GM21723 (cell line): ENCODE data around the gene DOP1B.
"Not testable (repeated sequence)": the region's sequence is repeated elsewhere in the genome, so short reads cannot be mapped to it uniquely, and the experiment has no call there.

ENCODE experiments used
- ATAC-seq: cut with Tn5 transposase; IDR thresholded peaks from one replicate; pipeline ENCODE4 v1.9.1; 2021; ENCODE audit warnings: mild to moderate bottlenecking, moderate library complexity; ENCODE audit not compliant: unreplicated experiment

DOP1B gene

DNA sequence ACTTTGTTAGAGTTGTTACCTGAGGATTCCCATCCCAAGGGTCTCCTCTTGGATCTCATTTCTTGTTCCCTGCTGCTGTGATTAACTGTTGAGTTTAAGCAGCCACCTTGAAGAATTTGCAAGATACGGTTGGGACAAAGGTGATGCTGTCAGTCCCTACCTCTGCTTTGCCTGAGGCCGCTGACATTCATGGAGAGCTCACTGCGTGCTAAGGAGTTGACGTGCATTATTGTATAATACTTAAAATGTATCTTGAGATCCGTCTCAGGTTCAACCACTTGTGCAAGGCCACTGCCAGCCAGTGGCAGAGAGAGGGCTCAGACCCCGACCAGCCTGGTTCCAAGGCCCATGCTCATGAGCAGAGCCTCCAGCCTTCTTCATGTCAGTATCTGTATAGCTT lies 14.2 kb downstream of the DOP1B start:
- no peak for ATAC-seq

DNA sequence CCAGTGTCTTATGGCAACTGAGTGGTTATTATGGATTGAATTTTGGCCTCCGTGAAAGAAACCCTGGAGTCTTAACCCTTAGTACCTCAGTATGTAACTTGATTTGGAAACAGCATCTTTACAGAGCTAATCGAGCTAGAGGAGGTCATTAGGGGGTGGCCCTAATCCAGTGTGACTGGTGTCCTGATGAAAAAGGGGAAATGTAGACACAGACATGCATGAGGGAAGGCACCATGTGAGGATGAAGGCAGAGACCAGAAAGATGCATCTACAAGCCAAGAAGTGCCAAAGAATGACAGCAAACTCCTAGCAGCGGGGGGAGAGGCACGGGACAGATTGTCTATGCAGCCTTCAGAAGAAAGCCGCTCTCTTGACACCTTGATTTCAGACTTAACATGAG lies 14.7 kb downstream of the DOP1B start:
- ATAC-seq = no peak

DNA sequence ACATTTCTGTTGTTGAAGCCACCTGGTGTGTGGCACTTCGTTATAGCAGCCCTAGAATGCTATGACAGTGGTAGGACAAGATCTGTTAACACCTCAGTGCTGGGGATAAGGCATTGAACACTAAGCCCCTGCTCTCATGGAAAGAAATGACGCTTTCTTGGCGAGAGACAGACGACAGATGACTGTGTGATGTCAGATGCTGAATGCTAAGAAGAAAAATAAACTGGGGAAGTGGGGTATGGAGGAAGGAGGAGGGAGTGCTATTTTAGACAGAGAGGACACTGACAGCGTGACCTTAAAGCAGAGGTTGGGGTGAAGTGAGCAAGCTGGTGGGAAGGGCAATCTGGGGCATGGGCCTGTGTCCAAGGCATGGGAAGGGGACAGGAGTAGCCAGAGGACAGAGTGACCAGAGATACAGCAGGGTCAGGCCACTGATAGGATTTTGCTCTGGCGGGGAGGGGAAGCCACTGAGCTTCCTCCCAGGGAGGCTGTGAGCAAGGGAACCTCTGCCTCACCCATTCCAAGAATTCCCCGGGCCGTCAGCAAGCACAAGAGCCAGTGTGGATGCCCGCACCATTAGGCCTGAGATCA lies 15.2 kb downstream of the DOP1B start:
- no peak for ATAC-seq

DNA sequence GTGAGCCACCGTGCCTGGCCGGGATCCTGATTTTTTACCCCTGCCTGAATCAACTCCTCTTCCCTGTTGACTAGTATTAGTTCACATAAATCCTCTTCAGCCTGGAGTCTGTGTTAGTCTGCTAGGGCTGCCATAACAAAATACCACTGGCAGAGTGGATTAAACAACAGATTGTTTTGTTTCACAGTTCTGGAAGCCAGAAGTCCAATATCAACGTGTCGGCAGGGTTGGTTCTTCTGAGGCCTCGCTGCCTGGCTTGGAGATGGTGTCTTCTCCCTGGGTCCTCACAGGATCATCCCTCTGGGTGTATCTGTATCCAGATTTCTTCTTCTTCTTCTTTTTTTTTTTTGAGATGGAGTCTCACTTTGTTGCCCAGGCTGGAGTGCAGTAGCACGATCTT lies 18.2 kb downstream of the DOP1B start:
- ATAC-seq = no peak

DNA sequence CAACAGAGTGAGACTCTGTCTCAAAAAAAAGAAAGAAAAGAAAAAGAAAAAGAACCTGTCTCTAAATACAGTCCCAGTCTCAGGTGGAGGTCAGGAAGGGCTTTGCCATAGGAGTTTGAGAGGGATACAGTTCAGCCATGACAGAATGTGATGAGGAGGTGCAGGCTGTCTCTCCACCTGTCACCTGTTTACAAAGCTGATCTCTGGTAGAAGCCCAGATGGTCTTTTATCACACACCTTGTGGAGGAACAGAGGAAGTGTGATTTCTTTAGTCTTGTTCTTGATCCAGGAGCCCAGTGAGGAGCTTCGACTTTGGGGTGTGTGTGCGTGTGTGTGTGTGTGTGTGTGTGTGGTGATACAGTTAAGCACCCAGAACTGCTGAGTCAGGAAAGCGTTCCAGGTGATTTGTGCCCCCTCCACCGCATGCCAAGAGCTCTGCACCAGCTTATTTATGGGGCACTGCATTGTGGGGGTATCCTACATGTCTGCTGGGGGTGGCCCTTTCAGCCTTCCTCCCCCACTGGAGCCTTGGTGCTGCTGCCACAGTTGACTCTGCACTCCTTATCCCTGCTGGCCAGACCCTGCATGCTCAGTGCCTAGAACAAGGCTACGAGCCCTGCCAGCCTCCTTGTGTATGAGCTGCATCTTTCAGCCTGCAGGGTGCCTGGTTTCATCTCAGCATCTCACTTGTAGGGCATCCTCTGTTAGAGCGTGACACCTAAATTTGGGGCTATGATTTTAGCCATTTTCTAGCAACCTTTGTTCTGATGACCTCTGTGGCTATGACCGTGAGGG lies 19.3 kb downstream of the DOP1B start:
- ATAC-seq = no peak

DNA sequence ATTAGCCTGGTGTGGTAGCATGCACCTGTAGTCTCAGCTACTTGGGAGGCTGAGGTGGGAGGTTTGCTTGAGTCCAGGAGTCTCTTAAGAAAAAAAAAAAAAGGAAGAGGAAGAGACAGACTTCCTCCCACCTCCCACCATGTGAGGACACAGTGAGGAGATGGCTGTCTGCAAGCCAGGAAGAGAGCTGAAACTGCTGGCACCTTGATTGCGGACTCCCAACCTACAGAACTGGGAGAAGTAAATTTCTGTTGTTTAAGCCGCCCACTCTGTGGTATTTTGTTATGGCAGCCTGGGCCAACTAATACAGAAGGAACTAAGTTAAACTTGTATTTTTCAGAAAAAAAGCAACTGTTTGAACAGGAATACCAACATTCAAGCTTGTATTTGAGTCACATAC lies 21.7 kb downstream of the DOP1B start:
- ATAC-seq = no peak

DNA sequence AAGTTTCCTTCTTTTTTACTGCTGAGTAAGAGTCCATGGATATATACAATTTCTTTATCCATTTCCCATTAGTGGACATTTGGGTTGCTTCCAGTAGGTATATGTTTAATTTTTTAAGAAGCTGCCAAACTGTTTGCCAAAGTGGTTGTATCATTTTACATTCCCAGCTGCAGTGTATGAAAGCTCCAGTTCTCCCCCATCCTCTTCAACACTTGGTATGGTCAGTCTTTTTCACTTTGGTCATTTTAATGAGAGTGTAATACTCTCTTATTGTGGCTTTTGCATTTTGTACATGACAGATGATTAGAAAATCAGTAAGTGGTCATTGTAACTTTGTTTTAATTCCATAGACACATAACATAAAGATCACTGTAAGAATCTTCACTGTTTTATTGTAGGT lies 22.5 kb downstream of the DOP1B start:
- no peak for ATAC-seq

DNA sequence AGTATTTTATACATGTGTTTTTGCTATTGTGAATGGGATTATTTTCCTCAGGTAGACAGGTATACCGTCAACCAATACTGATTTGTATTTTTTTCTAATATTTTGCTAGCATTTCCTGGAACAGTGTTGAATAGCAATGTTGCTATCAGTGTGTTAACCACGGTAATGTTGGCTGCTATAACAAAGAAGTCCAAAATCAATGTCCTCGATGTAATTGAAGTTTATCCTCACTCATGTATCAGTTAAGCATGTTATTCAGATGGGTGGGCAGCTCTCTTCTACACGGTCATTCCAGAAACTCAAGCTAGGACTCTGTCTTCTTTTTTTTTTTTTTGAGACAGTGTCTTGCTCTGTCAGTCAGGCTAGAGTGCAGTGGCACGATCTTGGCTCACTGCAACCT lies 24.3 kb downstream of the DOP1B start:
- ATAC-seq = no peak

DNA sequence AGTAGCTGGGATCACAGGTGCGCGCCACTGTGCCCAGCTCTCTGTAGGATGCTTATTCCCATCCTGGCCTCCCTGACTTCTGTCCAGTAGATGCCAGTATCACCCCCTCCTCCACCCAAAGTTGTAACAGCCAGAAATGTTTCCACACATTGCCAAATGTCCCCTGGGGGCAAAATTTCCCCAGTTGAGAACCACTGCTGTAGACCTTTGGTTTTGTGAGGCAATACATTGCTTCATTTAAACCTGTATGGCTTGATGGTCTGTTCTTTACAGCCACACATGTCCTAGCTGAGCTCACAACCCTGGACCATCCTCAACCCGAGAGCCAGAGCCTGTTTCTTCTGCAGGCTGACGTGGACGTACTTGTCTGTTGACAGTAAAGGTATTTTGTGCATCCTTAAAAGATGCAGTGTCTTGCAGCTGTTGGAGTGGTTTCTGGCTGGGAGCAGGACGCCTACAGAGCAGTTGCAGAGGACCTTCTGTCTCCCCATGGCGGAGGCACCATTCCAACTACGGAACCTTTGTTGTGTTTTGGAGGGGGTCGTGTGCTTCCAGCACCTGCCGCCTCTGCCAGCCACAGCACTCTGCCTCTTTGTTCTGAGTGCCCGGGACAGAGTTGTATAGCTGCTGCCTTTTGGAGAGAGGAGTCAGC lies 26.6 kb downstream of the DOP1B start:
- ATAC-seq = no peak

DNA sequence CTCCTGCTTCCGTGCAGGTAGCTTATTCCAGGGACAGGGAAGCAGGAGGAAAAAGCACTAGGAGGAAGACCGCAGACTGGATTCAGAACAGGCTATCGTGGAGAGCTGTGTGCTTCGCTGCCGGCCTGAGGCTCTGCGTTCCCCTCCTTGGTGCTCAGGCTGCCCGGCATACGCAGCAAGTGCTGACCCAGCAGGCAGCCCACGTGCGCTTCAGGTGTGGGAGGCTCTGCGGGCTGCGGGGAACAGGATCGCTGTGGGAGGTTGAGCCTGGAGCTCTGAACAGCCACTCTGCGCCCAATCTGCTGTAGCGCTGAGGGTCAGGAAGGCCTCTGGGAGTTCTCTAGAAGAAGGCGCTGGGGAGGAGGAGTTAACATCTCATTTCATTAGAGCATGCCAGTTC lies 27.9 kb downstream of the DOP1B start:
- no peak for ATAC-seq

DNA sequence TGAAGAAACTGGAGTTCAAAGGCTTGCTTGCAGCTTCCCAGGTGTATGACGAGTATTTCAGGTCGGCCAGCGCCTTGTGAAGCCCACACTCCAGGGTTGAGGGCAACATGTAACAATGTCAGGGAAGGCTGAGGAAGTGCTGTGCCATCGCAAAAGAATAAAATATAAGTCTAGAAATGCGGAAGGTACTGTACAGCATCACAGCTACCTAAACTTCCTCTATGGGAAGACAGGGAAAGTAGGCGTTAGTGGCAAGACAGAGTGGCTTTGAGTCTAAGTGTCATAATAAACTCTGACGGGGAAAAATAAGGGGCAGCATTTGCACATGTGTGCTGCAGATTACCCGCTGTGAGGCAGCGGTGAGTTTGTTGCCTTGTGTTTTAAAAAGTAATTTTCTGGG lies 28.9 kb downstream of the DOP1B start:
- no peak for ATAC-seq

DNA sequence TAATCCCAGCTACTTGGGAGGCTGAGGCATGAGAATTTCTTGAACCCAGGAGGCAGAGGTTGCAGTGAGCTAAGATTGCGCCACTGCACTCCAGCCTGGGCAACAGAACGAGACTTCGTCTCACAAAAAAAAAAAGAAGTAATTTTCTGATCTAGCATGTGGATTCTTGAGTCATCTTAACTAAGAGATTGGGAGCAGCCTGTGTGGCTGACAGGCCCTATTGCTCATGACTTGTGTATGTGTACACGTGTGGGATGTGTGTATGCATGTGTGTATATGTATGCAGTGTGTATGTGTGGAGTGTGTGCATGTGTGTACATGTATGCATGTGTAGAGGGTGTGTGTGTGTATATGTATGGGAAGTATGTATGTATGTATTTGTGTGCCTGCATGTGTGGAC lies 29.5 kb downstream of the DOP1B start:
- ATAC-seq = no peak

DNA sequence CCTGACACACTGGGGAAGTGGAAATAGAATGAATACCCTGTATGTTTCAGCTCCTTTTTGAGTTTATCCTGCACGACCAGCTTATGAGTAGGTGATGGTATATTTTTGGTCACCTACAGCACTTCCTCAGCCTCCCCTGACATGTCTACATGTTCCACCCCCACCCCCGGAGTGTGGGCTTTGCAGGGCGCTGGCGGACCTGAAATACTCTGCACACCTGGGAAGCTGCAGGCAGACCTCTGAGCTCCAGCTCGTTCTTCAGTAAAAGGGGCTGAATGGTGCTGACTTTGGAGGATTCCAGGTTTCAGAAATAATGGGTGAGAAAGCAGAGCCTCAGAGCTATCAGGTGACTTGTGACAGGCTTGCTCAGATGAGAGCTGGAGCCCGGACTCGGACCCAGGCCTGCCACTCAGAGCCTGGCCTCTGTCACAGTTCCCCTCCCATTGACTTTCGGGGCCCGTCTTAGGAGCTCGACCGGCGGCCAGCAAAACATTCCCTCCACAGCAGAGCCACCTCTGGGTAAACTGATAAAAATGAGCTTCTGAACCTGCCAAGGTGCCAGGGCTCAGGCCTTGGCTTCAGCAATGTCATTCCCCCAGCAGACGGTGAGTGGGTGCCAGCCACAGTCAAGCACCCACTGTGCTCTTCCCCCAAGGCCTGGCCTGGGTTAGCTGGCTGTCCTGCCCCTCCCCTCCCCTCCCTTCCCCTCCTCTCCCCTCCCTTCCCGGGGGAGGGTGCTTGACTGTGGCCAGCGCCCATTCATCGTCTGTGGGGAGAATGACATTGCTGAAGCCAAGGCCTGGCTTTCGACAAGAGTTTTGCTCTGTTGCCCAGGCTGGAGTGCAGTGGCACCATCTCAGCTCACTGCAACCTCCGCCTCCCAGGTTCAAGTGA lies 30.1 kb downstream of the DOP1B start:
- no peak for ATAC-seq

DNA sequence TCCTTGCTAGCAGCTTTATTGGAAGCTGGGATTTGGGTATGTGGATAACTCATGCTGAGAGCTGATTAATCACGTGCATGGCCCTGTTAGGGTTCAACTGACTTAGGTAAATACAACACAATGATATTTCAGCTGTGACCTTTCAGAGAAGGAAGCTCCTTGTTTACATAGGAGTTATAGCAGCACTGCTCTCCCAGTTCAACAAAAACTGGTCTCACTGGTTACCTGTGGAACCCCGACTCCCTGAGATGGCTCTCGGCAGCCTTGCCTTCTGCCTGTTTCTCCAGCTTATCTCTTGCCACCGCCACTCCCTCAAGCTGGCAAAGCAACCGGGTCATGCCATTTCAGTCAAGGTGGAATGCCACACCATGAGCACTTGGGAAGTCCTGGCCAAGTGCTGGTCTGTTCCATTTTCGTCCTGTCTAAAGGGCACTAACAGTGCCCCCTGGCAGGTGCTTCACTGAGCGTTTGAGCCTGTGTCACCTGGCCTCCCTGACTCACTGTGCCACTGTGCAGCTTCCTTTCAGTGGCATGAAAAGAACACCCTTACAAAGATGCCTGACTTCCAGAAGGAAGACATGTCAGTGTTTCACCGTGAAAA lies 31.6 kb downstream of the DOP1B start:
- ATAC-seq = no peak

DNA sequence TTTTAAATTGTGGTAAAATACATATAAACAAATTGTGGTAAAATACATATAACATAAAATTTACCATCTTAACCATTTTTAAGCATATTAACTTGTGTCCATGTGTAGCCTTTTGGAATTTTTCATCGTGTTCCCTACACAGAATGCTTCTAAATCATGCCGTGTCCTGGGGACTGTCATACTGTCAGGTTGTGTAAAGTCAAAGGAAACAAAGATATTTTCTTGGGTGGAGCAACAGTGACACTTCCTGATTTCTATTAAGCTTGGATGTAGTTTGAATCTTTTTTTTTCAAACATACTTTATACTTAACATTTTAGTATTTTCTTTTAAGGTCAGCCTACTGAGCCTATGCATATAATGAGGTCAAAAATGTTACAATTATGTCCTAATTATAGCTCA lies 32.3 kb downstream of the DOP1B start:
- ATAC-seq = no peak

DNA sequence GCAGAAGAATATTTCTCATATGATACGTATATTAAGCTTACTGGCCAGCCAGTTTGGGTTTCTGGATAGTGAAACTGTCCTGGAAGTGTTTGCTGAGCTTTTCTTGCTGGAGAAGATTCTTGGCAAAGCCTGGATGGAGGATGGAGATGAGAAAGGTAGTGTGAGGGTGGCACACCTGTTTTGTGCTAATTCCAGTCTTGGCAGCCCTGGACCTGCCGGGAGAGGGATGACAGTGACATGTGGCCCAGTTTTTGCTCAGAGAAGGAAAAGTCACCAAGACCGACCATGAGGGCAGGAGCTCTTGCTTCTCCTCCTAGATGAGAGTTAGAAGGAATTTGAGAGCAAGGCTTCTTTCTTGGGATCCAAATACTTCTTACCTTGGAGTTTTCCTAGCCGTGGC lies 34.1 kb downstream of the DOP1B start:
- ATAC-seq = no peak

DNA sequence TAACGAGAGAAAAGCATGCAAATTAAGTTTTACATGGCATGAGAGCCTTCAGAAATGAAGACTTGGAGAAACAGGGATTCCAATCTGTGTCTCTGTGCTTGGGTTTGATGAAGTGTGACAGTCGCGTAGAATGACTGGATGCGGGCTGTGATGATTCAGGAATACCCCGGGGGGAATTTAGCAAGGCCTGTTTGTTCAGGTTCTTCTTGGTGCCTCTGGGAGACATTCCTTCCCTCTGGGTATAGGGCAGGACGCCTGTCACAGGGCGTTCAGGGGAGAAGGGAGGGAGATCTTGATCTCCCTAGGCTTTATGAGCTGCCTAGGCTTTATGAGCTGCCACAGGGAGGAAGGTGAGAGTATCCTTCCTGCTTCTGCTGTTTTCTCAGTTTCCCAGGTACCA lies 36.6 kb downstream of the DOP1B start:
- no peak for ATAC-seq

DNA sequence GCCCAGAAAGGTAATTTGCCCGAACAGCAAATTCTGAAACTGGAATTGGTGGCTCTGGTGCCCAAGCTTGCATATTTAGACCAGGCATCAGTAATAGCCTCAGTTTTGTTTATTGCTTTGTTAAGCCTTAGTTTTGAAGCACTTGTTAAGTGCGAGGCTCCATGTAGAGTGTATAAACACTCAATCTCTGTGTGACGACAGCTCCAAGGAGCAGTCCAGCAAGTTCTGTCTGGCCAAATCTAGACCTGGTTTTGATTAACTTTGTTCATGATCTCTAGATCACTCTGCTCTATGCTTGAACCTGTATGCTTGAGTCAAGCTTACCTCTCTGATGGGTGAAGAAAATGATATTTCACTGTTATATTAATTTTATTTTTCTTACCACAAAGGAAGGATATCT lies 37.4 kb downstream of the DOP1B start:
- ATAC-seq = no peak

DNA sequence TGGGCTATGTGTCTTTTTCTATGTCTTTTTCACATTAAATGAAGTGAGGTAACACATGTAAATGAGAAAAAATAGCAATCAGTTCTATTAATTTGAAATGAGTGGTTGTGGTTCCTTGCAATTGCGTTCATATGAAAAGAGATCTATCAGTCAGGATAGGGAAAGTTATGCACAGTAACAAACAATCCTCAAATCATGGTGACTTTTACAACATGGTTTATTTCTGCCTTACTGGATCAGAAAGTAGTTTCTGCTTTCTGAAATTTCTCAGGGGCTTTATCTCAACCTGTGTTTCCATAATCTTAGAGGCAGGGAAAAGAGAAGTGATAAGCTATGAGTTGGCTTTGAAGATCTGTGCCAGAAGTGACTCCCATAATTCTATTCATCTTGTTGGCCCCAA lies 39.0 kb downstream of the DOP1B start:
- ATAC-seq = no peak

DNA sequence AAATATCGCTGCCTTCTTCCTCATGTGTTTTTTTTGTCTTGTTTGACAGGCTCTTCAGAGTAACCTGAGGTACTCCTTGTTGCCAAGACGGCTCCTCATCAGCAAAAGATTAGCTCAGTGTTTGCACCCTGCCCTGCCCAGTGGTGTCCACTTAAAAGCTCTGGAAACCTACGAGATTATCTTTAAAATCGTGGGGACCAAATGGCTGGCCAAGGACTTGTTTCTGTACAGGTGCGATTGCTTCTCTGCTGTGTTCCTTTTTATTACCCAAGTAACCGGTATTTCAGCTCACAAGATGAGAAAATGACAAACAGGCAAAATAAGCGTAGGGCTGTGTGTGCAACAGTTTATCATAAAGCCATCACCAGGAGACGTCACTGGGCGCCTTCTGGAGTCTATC lies 42.4 kb downstream of the DOP1B start:
- no peak for ATAC-seq

DNA sequence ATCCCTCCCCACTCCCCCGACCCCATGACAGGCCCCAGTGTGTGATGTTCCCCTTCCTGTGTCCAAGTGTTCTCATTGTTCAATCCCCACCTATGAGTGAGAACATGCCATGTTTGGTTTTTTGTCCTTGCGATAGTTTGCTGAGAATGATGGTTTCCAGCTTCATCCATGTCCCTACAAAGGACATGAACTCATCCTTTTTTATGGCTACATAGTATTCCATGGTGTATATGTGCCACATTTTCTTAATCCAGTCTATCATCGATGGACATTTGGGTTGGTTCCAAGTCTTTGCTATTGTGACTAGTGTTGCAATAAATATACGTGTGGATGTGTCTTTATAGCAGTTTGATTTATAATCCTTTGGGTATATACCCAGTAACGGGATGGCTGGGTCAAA lies 43.0 kb downstream of the DOP1B start:
- ATAC-seq = not testable (repeated sequence)
